Breast epithelium (tissue), 3 donors: ENCODE results near the gene KRT40.

Source experiments
- CTCF ChIP-seq, 3 donors: fragments of 450-650 bp; IDR thresholded peaks; one replicate each; pipeline ENCODE4 v1.5.1; 2016 to 2017; ENCODE audit warnings: antibody characterized with exemption in 3 of 3, mild to moderate bottlenecking in 3 of 3, moderate library complexity in 3 of 3
- POLR2A ChIP-seq: fragments of 450-650 bp; IDR thresholded peaks from one replicate; pipeline ENCODE4 v1.6.1; 2016; ENCODE audit warnings: antibody characterized with exemption, mild to moderate bottlenecking, moderate library complexity
- POLR2AphosphoS5 ChIP-seq, 3 donors: sonication (generic); formaldehyde crosslinking; IDR thresholded peaks; one replicate each; pipeline ENCODE4 v1.6.1; 2017; ENCODE audit warnings: antibody characterized with exemption in 3 of 3

DNA sequence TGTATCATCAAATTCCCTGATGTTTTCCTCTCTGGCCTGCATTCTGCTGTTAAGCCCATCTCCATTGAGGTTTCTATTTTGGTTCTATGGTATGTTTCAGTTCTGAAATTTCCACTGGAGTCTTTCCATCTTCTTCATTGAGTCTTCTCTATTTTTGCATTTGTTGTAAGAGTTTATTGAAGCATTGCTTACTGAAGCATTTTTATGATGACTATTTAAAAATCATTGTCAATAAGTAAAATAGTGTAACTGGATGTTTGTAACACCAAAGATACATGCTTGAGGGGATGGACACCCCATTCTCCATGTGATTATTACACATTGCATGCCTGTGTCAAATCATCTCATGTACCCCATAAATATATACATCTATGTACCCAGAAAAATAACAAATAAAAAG is 8.6 kb downstream of the KRT40 start:
- no peak for TF ChIP-seq POLR2AphosphoS5 (IDR thresholded peaks at IDR 0.05)
- TF ChIP-seq CTCF (IDR thresholded peaks at IDR 0.05), result no peak
- no peak for TF ChIP-seq POLR2A
